K562 (cell line): ENCODE data around the gene CACNA2D2. TPM values are rescaled to one million over a fixed set of nuclear protein-coding genes. Genes with fewer than 3 reads are reported as not detected.

ENCODE experiments used
- ATAC-seq: fragments of 200-7000 bp; cut with Tn5 transposase; 3 replicates; pipeline ENCODE4 v1.9.1; 2020; ENCODE audit warnings: moderate library complexity
- BruUV-seq: library from RNA; stranded (reverse); fragments of 400-500 nt; replicated peaks from 2 replicates; lab custom pipeline; 2021; lab: Mats Ljungman, UMichigan
- CTCF ChIA-PET: fragments of 300-600 bp; formaldehyde crosslinking; extraction: SDS; loops from one replicate; lab custom pipeline; 2021; ENCODE audit warnings: low intra/inter-chr PET ratio; lab: Yijun Ruan, JAX
- POLR2A ChIA-PET: fragments of 300-600, 350-650 bp; sonication (Branson Sonifier 250); formaldehyde crosslinking; extraction: SDS; loops from one replicate; lab custom pipeline; 2021; ENCODE audit warnings: antibody characterized with exemption, inconsistent platforms; lab: Yijun Ruan, JAX
- DNase-seq, 4 experiments: peaks; one replicate each; pipeline versions ENCODE4 v3.0.0 to v3.0.0-alpha.2; 2011 to 2018; ENCODE audit warnings: low spot score in 3 of 4, mixed read lengths in 3 of 4; ENCODE audit errors: extremely low read depth in 1 of 4
- FAIRE-seq: peaks from 2 replicates; lab custom pipeline; 2011; peaks lifted over from hg19 to GRCh38; lab: Jason Lieb, UNC
- H2AFZ ChIP-seq: 2 replicates; pipeline ENCODE4 v1.6.0; 2011; ENCODE audit warnings: low read depth, low read length, control low read depth, inconsistent platforms
- H3K27ac ChIP-seq: fragments of 200-600 bp; 3 replicates; pipeline ENCODE4 v1.8.0; 2011; ENCODE audit warnings: low read depth, mild to moderate bottlenecking, control low read depth, inconsistent platforms, low read length, moderate library complexity, mixed read lengths; ENCODE audit errors: extremely low read depth
- H3K27me3 ChIP-seq, 2 experiments: fragments of 300-600 bp in 1 of 2; 2 replicates in 1 of 2; 3 replicates in 1 of 2; pipeline versions ENCODE4 v1.6.0 to v1.8.0; 2011; ENCODE audit warnings: inconsistent platforms in 2 of 2, low read length in 2 of 2, mild to moderate bottlenecking in 1 of 2, mixed read lengths in 1 of 2, moderate library complexity in 1 of 2; ENCODE audit not compliant: control insufficient read depth in 2 of 2, insufficient read depth in 2 of 2
- H3K36me3 ChIP-seq: fragments of 300-600 bp; 3 replicates; pipeline ENCODE4 v1.8.0; 2011; ENCODE audit warnings: mild to moderate bottlenecking, low read length, inconsistent platforms; ENCODE audit not compliant: control insufficient read depth, insufficient read depth
- H3K4me1 ChIP-seq, 2 experiments: fragments of 200-600 bp in 1 of 2; replicated peaks in 1 of 2; 2 replicates in 1 of 2; 3 replicates in 1 of 2; pipeline versions ENCODE4 v1.5.1 to v1.8.0; 2011; ENCODE audit warnings: inconsistent platforms in 2 of 2, low read length in 2 of 2, mild to moderate bottlenecking in 1 of 2, mixed read lengths in 1 of 2, moderate library complexity in 1 of 2; ENCODE audit not compliant: control insufficient read depth in 2 of 2, insufficient read depth in 2 of 2
- H3K4me2 ChIP-seq: 2 replicates; pipeline ENCODE4 v1.6.1; 2011; ENCODE audit warnings: low read length, control low read depth, inconsistent platforms, mixed read lengths; ENCODE audit not compliant: insufficient read depth
- H3K4me3 ChIP-seq: fragments of 200-600 bp; sonication (generic), shearing (Covaris generic); 2 replicates; pipeline ENCODE4 v1.5.1; 2016; ENCODE audit warnings: control low read depth, inconsistent platforms
- H3K79me2 ChIP-seq: fragments of 200-600 bp; 3 replicates; pipeline ENCODE4 v1.8.0; 2011; ENCODE audit warnings: low read length, inconsistent platforms; ENCODE audit not compliant: control insufficient read depth, insufficient read depth
- H3K9ac ChIP-seq, 2 experiments: 2 replicates each; pipeline versions ENCODE4 v1.6.0 to v1.6.1; 2011; ENCODE audit warnings: low read depth in 2 of 2, low read length in 2 of 2, control low read depth in 1 of 2, inconsistent platforms in 1 of 2, mild to moderate bottlenecking in 1 of 2, mixed read lengths in 1 of 2; ENCODE audit not compliant: insufficient read depth in 1 of 2
- H3K9me1 ChIP-seq: one replicate; pipeline ENCODE4 v1.6.0; 2011; ENCODE audit warnings: inconsistent platforms, mild to moderate bottlenecking, low read length, moderate library complexity; ENCODE audit not compliant: control insufficient read depth, insufficient read depth
- H3K9me3 ChIP-seq: replicated peaks from 2 replicates; pipeline ENCODE4 v1.5.1; 2011; ENCODE audit warnings: low read depth, low read length, inconsistent platforms; ENCODE audit not compliant: control insufficient read depth, insufficient read depth
- H4K20me1 ChIP-seq: replicated peaks from 2 replicates; pipeline ENCODE4 v1.6.1; 2011; ENCODE audit warnings: low read length, inconsistent platforms, mixed read lengths; ENCODE audit not compliant: control insufficient read depth, insufficient read depth
- BRF1 ChIP-seq: IDR thresholded peaks from 3 replicates; pipeline ENCODE4 v1.6.1; 2011; ENCODE audit warnings: borderline replicate concordance, mild to moderate bottlenecking; ENCODE audit not compliant: insufficient read length; ENCODE audit errors: extremely low read depth
- CCAR2 ChIP-seq: fragments of 200-400 bp; formaldehyde crosslinking; IDR thresholded peaks from 2 replicates; pipeline ENCODE4 v1.6.1; 2017; ENCODE audit warnings: mild to moderate bottlenecking, low read depth, low read length
- CHD1 ChIP-seq: fragments of 200-600 bp; sonication (generic); IDR thresholded peaks from one replicate; pipeline ENCODE4 v1.6.1; 2012; ENCODE audit warnings: mild to moderate bottlenecking, moderate library complexity, low read length, inconsistent platforms
- HMG20A ChIP-seq: fragments of 450-650 bp; formaldehyde crosslinking; conservative IDR thresholded peaks from 2 replicates; pipeline ENCODE4 v1.4.0; 2020; ENCODE audit warnings: mild to moderate bottlenecking, mixed read lengths
- ZNF431 ChIP-seq: sonication (generic); formaldehyde crosslinking; IDR thresholded peaks from 2 replicates; pipeline ENCODE4 v1.8.0; 2022; ENCODE audit warnings: mild to moderate bottlenecking, missing genetic modification reagents
- ZNF79 ChIP-seq: fragments of 250-450 bp; sonication (Bioruptor Pico); IDR thresholded peaks from 2 replicates; pipeline ENCODE4 v1.4.0; 2020; ENCODE audit warnings: low read depth, mild to moderate bottlenecking, moderate library complexity
- WGBS: fragments of 100-300 bp; shearing (Covaris generic); methylation state at CpG from one replicate; pipeline ENCODE4 v1.1.6; 2016; ENCODE audit warnings: low coverage, mixed read lengths; ENCODE audit not compliant: insufficient coverage; ENCODE audit errors: missing lambda C conversion rate; 5-methylcytosine and 5-hydroxymethylcytosine counted together
- in situ Hi-C: fragments of 300-500 bp; cut with MboI; formaldehyde crosslinking; loops from 4 replicates; pipeline ENCODE4 v1.15.0; 2018; ENCODE audit warnings: inconsistent platforms, mixed read lengths
- intact Hi-C: fragments of 100-400 bp; cut with micrococcal nuclease; formaldehyde crosslinking; loops from 2 replicates; pipeline ENCODE4 v1.14.2; 2022
- polyA plus RNA-seq, 8 experiments: library from polyadenylated mRNA; depleted of rRNA in 4 of 8; stranded (reverse) in 5 of 8; unstranded in 3 of 8; fragments of >200 nt; fragmentation: Nextera tagmentation in 2 of 8; fragmentation: Illumina TruSeq in 1 of 8; extraction: Ambion mirVana in 2 of 8; extraction: Trizol in 1 of 8; gene quantifications; 2 replicates each; pipeline versions ENCODE4 v1.2.1 to v1.2.3, GENCODE V29; 2011 to 2014; ENCODE audit warnings: inconsistent platforms in 1 of 8, missing spikeins in 1 of 8
- total RNA-seq, 7 experiments: library from RNA; depleted of rRNA in 6 of 7; stranded (reverse); fragments of >200 nt in 6 of 7; fragmentation: Illumina TruSeq in 2 of 7; extraction: Trizol in 2 of 7; gene quantifications; 2 replicates each; pipeline versions ENCODE4 v1.2.1 to v1.2.3, GENCODE V29; 2011 to 2021; ENCODE audit warnings: low replicate concordance in 1 of 7
- TF ChIP-seq, protein P1 (sequence below), 3 experiments: IDR thresholded peaks in 2 of 3; conservative IDR thresholded peaks in 1 of 3; 2 replicates each; pipeline ENCODE4 v1.5.1; 2011 to 2012; ENCODE audit warnings: low read length in 3 of 3, mild to moderate bottlenecking in 3 of 3, control low read depth in 2 of 3, improper control_type of control experiment in 1 of 3, inconsistent platforms in 1 of 3, low read depth in 1 of 3, mixed read lengths in 1 of 3, moderate library complexity in 1 of 3; ENCODE audit not compliant: insufficient read depth in 2 of 3

The CACNA2D2 gene
- total and polyA plus RNA-seq, 9 of the 15 experiments (the other 6 are each of a cell fraction or from before 2014, with no cell fraction given): 0.11 to 0.58 (median 0.36) TPM; not detected in 2

DNA sequence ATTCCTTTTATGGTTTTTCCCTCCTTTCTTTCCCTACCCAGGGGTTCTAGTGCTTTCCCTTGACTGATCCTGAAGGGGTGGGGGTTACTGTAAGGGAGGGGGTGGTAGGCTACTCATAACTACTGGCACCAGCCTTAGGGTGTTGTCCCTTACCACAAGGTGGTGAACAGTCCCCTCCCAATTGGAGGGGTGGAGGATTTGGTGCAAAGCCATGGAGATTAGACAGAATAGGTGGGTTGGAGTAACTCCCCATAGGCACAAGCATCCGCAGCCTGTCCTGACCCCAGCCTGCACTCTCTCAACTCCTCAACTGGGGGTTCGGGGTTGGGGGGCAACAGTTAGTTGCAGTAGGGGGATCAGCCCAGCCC lies 178.3 kb downstream of the CACNA2D2 start:
- peaks cover 22% of the 10 kb centered on the region for H3K79me2 ChIP-seq
- H3K9me1 ChIP-seq: no peaks in the 10 kb centered on the region
- no peak overlapping the region for H3K9ac ChIP-seq
- ATAC-seq: no peak
- H3K4me2 ChIP-seq: no peak overlapping the region
- FAIRE-seq: no peak
- ChIA-PET CTCF (interaction anchor here (1.4 to 2.1 kb wide), 2 partner anchors 51 to 98 kb away, joined by 6 read pairs; no protein-coding TSS in a partner anchor), POLR2A (no interaction called here)
- H2AFZ ChIP-seq: no peak overlapping the region
- no peak overlapping the region for H3K4me3 ChIP-seq
- intact Hi-C loops: loop anchor here (2.0 kb wide), 1 partner anchor 136 kb away; no protein-coding TSS in a partner anchor
- no peaks in the 10 kb centered on the region for H4K20me1 ChIP-seq
- WGBS: no CpG with 5 or more reads among the region's 2 CpGs
- no peak for DNase-seq
- H3K27ac ChIP-seq: no peak overlapping the region
- H3K9me3 ChIP-seq: no peaks in the 10 kb centered on the region
- H3K36me3 ChIP-seq: peaks cover 35% of the 10 kb centered on the region; the same call in 1 of the 3 replicates
- H3K4me1 ChIP-seq: peaks cover 21 to 47% of the 10 kb centered on the region in 2 experiments; a peak in 4 of 5 replicates
- no TSS peak for BruUV-seq
- TF ChIP-seq, protein P1, sequence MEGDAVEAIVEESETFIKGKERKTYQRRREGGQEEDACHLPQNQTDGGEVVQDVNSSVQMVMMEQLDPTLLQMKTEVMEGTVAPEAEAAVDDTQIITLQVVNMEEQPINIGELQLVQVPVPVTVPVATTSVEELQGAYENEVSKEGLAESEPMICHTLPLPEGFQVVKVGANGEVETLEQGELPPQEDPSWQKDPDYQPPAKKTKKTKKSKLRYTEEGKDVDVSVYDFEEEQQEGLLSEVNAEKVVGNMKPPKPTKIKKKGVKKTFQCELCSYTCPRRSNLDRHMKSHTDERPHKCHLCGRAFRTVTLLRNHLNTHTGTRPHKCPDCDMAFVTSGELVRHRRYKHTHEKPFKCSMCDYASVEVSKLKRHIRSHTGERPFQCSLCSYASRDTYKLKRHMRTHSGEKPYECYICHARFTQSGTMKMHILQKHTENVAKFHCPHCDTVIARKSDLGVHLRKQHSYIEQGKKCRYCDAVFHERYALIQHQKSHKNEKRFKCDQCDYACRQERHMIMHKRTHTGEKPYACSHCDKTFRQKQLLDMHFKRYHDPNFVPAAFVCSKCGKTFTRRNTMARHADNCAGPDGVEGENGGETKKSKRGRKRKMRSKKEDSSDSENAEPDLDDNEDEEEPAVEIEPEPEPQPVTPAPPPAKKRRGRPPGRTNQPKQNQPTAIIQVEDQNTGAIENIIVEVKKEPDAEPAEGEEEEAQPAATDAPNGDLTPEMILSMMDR (IDR thresholded peaks at IDR 0.05 in 2 of 3, conservative IDR thresholded peaks at IDR 0.05 in 1 of 3; ENCODE audit: insufficient read depth in 2 of 3, low read depth in 1 of 3, low read length in 3 of 3): no peak
- TF ChIP-seq HMG20A (CRISPR knock-in tag): no peak
- TF ChIP-seq CHD1: no peak
- TF ChIP-seq CCAR2: no peak
- no peak for TF ChIP-seq BRF1
- no peak for TF ChIP-seq ZNF79 (CRISPR knock-in tag)
- no peak for TF ChIP-seq ZNF431
- TF ChIP-seq, all 486 proteins: peak for 0
- in situ Hi-C loops: no loop called here
- no peaks in the 10 kb centered on the region for H3K27me3 ChIP-seq
